A549 treated with Hydrocortisone at 1 μM for 4 hours (cell line): ENCODE data around the gene PDP2. TPM values are rescaled to one million over a fixed set of nuclear protein-coding genes. Genes with fewer than 3 reads are reported as not detected.

ENCODE experiments used
- total RNA-seq: library from RNA; stranded (reverse); fragments of 200-300 nt; extraction: Qiagen RNA extraction; gene quantifications from 5 replicates; pipeline ENCODE4 v1.2.3, GENCODE V29; 2022

Gene PDP2
- total RNA-seq: 4.6 to 8.2 TPM (median 6.3 TPM) in 5 replicates

GRCh38 chr16:66880288-66881013, at the start of gene PDP2:
TSS of gene PDP2 (plus strand) at chr16:66880515. CDS start at chr16:66884285, 3,770 bp downstream.

GRCh38 chr16:66844342-66845079, 35.8 kb upstream of the PDP2 start, which contains the start of gene CA7:
TSS of gene CA7 (plus strand) at chr16:66844414. CDS start at chr16:66844488, 74 bp downstream.

GRCh38 chr16:66918803-66919568, 38.7 kb downstream of the PDP2 start, which contains the start of gene CDH16:
TSS of gene CDH16 (minus strand) at chr16:66918885. CDS start at chr16:66918065, 820 bp downstream.

GRCh38 chr16:66925322-66925840, 45.1 kb downstream of the PDP2 start, which contains the start of gene RRAD:
TSS of gene RRAD (minus strand) at chr16:66925535. CDS start at chr16:66925179, 356 bp downstream.

DNA sequence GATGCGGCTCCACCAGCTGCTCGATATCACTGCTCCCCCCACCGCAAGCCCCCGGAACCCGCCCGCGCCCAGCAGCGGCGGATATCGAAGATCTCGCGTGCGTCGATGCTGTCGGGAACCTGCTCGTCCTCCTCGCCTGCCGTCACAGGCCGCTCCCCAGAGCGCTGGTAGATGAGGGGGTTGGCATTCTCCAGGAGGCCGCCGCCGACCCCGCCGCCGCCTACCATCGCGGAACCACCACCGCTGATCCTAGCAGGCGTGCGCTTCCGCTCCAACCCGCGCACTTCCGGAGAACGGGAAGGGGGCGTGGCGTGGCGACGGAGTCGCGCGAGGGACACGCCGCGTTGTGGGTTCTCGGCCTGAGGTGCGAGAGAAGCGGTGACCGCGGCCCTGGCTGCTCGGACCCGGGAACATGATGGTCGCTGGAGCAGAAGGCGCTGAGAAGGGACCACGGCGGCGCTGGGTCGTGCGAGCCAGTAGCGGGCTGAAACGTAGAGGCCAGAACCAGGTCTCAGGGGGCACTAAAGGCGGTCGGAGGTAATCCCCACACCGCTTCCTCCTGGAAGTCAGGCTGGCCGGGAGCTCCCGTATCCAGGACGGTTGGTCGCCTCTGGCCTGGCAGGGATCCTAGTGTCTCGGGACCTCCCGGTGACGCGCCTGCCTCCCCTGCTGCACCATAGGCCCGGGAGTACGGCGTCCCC, 54.0 kb downstream of the PDP2 start, which contains the start of gene CIAO2B:
Gene CIAO2B (minus strand): TSS at position 265 of the 701 bp plus-strand sequence. CDS start 38 bp downstream, at position 227.

DNA sequence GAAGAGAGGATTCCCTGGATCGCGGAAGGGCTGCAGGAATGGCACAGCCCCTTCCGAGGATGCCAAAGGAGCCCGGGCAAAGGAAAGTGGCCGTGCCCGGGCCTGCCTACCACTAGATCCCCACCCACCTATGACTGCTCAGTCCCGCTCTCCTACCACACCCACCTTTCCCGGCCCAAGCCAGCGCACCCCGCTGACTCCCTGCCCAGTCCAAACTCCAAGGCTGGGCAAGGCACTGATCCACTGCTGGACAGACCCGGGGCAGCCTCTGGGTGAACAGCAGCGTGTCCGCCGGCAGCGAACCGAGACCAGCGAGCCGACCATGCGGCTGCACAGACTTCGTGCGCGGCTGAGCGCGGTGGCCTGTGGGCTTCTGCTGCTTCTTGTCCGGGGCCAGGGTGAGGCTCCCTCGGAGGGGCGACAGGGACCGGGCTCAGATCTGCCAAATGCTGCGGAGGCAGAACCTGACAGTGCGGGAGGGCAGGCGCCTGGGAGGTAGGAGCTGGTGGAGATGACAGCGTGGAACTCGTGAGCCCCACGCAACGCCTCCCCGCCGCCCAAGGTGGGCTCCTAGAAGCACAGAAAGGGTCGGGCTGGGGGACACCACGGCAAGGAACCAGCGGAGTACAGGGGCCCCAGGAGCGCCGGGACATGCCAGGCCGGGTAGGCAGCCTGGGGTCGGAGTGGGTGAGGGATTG, 55.1 kb downstream of the PDP2 start, which contains the start of gene CES2:
Gene CES2 (plus strand): TSS at position 203 of the 698 bp plus-strand sequence. CDS start 120 bp downstream, at position 323.

Other genes starting within 250 kb of the PDP2 start
- 20.6 to 41.2 TPM (median 34.9 TPM) in 5 replicates for gene CMTM4, start 183.8 kb upstream of the PDP2 start, total RNA-seq
- gene DYNC1LI2, start 128.9 kb upstream of the PDP2 start, total RNA-seq: 38.1 to 67.8 TPM (median 49.2 TPM) in 5 replicates
- gene TERB1, start 78.9 kb upstream of the PDP2 start, total RNA-seq: 0.06 TPM in 1 of 5 replicates, not detected in the others
- 59.8 to 73.7 TPM (median 69.0 TPM) in 5 replicates for gene NAE1, start 49.5 kb upstream of the PDP2 start, total RNA-seq
- 0.09 TPM in 1 of 5 replicates, not detected in the others for gene CA7, start 36.1 kb upstream of the PDP2 start, total RNA-seq
- 5.9 to 7.4 TPM (median 6.6 TPM) in 5 replicates for gene CDH16, start 38.4 kb downstream of the PDP2 start, total RNA-seq
- 39.6 to 64.4 TPM (median 54.9 TPM) in 5 replicates for gene RRAD, start 45.0 kb downstream of the PDP2 start, total RNA-seq
- gene CIAO2B, start 53.9 kb downstream of the PDP2 start, total RNA-seq: 127 to 194 TPM (median 183 TPM) in 5 replicates
- gene CES2, start 55.0 kb downstream of the PDP2 start, total RNA-seq: 32.6 to 40.2 TPM (median 35.1 TPM) in 5 replicates
- 2.0 to 2.5 TPM (median 2.5 TPM) in 5 replicates for gene CES3, start 80.8 kb downstream of the PDP2 start, total RNA-seq
- 3.4 to 4.1 TPM (median 3.7 TPM) in 5 replicates for gene CES4A, start 108.1 kb downstream of the PDP2 start, total RNA-seq
- gene CBFB, start 148.6 kb downstream of the PDP2 start, total RNA-seq: 49.9 to 68.7 TPM (median 52.8 TPM) in 5 replicates
- gene PHAF1, start 229.4 kb downstream of the PDP2 start, total RNA-seq: 24.9 to 28.4 TPM (median 25.6 TPM) in 5 replicates